ENCODE measurements around the gene TGFBR1.

The TGFBR1 gene

GRCh38 chr9:99109522-99109921 lies 4.6 kb downstream of the TGFBR1 start:
- peak; percentile 39 for DNase-seq

- peak; percentile 42 for DNase-seq
Observed at GRCh38 chr9:99112750-99113413, 8.0 kb downstream of the TGFBR1 start.

GRCh38 chr9:99113414-99114048 lies 8.6 kb downstream of the TGFBR1 start:
- no peak for DNase-seq

DNA sequence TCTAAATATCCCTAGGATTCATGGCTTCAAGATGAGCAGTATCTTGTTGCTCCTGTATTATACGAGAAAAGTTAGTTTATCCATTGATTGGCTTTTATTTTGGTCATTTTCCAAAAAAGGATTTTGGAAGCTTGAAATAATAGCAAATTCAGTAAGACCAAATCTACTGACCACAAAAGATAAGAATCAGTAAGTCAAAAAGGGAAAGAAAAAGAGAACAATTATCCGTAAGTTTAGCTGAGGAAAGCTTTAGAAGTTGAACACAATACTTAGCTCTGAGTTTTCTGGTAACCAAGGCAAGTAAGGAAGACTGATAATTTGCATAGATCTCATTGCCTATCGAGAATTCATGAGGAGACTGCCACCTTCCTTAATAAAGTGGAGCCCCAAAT lies 9.1 kb downstream of the TGFBR1 start:
- no peak for DNase-seq

- no peak for DNase-seq
Observed at GRCh38 chr9:99114846-99115500, 10.1 kb downstream of the TGFBR1 start.

- DNase-seq = no peak
Observed at GRCh38 chr9:99116003-99116411, 11.1 kb downstream of the TGFBR1 start.

GRCh38 chr9:99118782-99119466 lies 14.0 kb downstream of the TGFBR1 start:
- peak; percentile 58 for DNase-seq

- no peak for DNase-seq
Observed at GRCh38 chr9:99119976-99120655, 15.2 kb downstream of the TGFBR1 start.

GRCh38 chr9:99121604-99122003 lies 16.7 kb downstream of the TGFBR1 start:
- no peak for DNase-seq

DNA sequence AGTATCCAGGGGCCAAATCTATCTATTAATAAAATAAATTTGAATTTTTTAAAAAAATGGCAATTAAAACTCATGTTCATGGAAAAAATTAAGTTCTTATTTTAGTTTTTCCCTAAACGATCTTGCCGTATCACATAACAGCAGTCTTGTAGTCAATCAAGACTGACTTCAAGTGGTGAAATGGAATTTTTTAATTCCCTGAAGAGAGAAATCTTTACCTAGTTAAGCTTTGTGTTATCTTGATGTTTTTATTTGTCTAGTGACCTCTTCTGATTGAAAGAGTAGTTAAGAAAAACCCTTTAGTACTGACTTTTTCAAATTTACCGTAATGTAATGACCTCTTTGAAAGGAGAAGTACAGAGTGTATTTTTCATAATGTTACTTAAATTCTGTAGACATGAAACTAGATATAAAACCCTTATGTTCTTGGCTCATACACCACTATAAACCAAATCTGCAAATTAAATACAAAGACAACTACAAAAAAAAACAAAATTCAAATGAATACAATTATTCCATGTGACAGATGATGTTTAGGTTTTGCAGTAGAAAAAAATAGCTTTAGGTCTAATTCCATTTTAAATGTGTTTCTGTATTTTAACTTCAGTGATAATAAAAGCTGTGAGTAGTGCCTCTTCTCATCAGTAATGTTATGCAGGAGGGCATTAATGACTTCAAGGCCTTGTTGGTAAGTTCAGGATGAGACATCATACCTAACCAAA lies 19.8 kb downstream of the TGFBR1 start:
- DNase-seq = no peak

DNA sequence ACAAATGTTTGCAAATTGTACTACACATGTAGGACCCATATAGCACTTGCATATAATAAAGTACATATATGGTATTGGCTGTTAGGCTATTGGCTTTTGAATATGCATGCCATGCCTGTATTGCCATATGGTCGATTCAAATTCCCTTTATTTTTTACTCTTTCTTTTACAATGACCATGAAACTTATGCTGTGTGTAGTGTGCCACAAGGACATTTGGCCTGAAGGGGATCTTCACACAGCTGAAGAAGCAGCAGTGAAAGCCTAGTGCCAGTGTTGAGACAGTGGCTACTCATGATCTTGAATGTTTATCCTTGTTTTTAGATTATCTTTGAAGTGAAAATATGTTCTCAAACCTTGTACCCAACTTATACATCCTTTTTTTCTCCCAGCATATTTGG lies 20.5 kb downstream of the TGFBR1 start:
- DNase-seq = no peak

- no peak for DNase-seq
Observed at GRCh38 chr9:99126312-99126711, 21.4 kb downstream of the TGFBR1 start.

DNA sequence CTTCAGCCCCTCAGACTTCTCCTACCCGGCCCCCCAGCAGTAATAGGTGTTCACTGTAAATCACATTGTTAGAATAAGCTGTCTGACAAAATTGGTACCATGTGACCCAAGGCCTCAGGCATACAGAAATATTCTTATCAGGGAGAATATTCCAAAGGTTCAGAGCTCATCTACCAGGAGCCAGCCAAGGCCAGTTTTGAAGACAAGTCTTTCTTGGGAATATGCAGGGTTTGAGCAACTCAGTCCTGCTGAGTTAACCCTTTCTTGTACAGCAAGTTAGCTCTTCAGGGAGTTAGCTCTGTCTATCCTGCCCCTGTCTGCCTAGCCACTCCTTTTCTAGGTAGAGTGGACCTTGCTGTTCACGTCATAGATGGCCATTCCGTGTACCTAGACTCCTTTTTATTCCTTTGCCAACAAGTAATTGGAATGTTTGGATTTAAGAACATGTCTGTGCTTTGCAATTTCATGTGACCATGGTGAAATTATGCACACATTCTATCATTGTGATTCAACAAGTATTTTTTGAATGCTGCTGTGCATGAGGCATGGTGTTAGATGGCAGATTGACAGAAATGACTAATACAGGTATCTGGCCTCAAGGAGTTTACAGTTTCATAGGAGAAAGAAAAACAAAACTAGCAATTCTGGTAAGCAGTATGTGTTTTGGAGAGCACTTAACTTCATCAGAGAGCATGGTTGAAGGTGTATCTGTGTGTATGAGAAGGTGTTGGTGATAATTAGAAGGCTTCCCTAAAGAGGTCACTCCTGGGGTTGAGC lies 22.6 kb downstream of the TGFBR1 start:
- DNase-seq = no peak

DNA sequence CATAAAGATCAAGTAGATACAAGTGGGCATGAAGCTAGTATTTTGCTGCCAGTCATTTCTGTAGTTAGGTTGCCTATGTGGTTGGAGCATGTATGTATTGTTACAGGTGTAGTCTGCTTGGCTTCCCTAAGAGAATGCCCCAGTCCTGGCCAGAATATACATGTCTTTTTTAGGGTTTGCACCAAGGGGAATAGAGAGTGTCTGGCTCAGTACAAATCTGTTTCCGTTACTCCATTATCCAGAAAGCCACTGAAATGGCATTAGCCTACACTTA lies 23.2 kb downstream of the TGFBR1 start:
- no peak for DNase-seq

- no peak for DNase-seq
Observed at GRCh38 chr9:99129091-99129490, 24.2 kb downstream of the TGFBR1 start.

- DNase-seq = peak; percentile 48
Observed at GRCh38 chr9:99130069-99130468, 25.2 kb downstream of the TGFBR1 start.

GRCh38 chr9:99133145-99133544 lies 28.2 kb downstream of the TGFBR1 start:
- DNase-seq = no peak

DNA sequence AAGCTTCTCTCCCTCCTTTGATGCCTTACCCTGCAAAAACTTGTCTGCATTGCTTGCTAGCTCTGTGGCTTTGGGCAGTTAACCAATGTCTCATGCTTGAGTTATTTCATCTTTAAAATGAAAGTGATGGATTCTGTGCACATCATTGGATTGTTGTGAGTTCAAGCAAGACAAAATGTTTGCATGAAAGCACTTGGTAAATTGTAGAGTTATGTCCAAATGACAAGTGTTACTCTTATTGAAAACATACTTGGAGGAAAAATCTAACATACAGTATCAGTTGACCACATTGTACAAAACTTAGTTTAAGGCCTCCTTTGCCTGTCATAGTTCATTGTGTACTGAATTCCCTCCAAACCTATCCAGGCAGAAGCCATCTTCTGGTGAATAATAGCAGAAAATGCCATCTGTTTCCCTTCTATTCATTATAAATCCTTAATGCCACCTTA lies 30.0 kb downstream of the TGFBR1 start:
- no peak for DNase-seq

DNA sequence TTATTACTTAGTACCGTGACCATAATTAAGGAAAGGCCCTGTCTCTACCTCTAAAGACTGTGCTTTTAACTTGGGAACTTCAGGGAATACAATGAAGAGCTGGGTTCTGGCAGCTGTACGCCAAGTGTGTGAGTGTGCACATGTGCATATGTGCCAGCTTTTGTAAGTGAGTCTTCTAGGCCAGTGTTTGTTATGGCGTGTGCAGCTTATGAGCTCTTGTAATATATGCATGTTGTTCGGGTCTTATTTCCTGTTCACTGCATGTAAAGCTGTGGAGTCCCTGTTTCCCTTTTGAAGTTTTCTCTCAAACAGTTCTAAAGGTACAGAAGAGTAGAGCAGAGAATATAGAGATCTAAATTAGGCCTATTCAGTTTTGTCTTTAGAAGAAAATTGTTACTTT lies 30.5 kb downstream of the TGFBR1 start:
- no peak for DNase-seq

DNA sequence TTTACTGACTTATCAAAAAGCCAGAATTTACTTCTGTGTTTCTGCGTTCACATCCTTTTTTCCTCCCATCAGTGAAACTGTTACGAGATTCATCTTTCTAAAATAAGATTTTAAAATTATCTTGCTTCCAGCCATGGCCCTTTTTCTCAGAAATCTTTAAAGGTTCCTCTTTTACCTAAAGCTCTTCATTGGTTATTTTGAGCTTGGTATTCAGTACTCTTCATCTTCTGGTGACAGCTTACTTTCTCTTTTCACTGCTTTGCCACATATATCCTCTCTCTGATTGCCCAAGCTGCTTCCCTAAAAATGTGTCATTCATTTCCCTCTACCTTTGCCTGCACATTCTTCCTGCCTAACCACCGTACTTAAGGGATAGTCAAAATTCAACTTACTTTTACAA lies 32.3 kb downstream of the TGFBR1 start:
- DNase-seq = no peak

DNA sequence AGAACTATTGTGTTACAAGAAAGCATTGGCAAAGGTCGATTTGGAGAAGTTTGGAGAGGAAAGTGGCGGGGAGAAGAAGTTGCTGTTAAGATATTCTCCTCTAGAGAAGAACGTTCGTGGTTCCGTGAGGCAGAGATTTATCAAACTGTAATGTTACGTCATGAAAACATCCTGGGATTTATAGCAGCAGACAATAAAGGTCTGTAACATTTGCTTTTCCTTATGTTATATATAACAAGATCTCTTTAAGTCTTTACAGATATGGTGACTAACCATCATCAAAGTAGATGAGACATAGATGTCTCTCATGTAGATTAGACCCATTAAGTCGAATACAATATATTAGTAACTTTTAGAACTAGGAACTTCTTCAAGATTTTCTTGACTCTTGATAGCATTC lies 33.0 kb downstream of the TGFBR1 start:
- DNase-seq = no peak
